IPS-NIHi7 (cell line): ENCODE measurements around the gene PIEZO2.
"Not testable (repeated sequence)": the region's sequence is repeated elsewhere in the genome, so short reads cannot be mapped to it uniquely, and the experiment has no call there.

Experiments used
- DNase-seq: peaks from one replicate; pipeline ENCODE4 v3.0.0; 2012; ENCODE audit warnings: mixed read lengths; ENCODE audit errors: extremely low spot score

PIEZO2 gene

DNA sequence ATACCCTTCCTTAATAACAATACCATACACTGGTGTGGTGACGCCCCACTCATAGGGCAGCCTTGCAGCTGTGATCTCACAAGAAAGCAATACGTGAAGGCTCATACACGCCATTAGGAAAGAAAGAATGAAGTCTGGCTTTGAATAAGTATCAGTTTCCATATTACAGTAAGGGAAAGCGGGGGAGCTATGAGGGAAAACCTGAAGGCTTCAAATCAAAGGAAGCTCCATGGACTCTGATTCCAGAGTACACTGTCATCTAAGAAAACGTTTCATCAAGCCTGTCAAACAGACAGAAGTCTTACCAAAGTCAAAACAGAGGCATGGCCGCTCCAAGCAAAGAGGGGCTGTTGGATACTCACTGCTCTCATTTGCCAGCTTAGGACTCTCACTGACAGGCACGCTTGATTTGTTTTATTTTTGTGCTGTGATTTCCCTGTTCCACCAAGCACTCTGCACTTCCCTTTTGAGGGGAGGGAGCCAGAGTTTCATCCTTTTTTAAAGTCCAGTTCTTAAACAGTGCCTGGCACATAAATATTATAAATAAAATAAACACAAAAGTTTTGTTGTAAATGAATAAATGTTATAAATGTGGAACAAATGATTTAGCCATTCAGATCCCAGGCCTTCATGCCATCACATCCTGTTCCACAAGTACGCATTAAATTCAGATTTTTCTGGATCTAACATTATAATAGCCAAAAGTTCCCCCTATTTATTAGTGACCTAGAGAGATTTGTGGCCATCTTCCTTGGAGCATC lies 221.2 kb downstream of the PIEZO2 start:
- DNase-seq = no peak

DNA sequence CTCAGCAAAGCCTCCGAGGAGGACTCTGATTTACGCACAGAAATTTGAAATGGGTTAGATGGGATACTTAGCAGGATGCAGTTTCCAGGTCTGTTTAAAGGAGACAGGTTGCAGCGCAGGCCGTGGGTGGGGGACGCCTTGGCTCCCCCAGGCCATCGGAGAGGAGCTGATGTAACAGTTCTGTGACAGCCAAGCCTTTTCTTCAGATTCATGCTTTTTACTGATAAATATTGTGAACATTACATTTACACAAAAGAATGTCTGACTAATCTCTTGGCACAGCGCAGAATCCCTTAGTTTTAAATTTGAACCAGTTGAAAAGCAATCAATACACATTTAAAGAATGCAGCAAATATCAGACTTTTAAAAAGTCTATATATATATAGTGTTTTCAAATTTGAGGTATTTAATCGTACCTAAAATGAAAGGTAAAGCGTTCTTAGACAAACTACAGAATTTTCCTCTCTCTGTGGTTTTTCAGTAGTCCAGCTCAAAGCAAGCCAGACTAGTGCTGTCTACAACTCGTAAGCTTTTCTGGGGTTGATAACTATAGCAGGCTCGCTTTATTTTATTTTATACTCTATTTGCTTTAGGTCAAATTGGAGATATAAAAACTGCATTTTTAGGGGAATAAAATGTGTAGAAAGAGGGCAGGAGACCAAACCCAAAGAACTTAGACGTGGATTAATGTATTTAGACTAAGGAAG lies 221.9 kb downstream of the PIEZO2 start:
- DNase-seq = no peak

DNA sequence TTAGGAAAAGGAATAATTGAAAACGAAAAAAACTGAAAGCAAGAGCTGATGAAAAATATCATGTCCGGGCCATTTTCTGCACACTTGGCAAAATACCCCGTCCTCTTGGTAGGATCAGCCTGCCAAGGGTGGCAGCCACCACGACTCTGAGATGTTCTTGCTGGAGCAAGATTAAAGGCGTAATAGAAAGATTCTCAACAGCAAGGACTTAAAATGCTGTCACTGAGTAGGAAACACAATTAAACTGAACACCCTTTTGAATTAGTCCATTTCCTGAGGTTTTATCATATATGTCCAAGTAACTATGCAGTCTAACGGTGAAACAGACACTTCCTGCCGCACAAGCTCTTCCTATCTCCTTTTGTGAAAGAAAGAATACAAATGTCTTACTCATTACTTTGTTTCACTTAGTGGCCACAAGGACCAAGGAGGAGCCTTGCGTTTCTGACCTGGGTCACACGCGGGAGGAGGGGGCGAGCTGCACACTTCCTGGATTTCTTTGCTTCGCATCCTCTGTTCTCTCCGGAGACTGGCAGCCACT lies 222.7 kb downstream of the PIEZO2 start:
- no peak for DNase-seq

DNA sequence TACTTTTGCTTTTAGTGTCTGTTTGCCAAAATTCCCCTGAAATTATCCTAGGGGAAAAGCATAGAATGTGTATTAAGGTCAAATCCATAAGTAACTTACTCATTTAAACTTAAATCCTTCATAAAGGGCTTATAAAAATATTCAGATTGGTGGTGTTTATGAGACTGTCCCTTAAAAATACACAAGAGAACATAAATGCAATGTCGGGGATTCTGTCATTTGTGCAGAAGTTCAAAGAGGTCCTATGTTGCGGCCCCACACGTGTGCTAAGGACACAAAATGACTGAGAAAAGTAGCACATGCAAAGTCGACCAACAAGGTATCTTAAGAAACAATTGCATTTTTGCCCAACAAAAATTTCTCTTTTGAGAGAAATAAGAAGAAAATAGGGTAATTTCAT lies 225.1 kb downstream of the PIEZO2 start:
- DNase-seq = no peak

DNA sequence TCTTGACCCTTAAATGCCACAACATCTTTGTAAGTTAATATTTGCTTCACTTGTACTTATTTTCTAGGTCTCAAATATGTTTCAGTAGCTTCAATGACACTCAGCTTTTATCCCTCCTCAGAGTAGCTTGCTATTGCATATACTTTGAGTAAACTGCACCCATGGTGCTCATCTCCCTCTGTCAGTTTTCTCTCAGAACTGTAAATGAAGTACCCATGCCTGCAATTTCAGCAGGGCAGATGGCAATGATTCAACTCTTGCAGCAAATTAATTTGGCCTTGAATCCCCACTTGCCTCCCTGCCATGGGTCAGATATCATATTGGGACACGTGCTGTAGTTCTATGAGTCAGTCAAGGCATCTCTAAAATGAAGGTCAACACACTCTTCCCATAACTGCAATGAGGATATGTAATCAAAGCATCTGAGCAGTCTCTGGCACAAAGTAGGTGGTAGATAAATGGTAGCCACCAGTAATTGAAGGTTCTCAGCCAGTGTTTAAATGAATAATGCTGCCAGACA lies 225.8 kb downstream of the PIEZO2 start:
- DNase-seq = no peak

DNA sequence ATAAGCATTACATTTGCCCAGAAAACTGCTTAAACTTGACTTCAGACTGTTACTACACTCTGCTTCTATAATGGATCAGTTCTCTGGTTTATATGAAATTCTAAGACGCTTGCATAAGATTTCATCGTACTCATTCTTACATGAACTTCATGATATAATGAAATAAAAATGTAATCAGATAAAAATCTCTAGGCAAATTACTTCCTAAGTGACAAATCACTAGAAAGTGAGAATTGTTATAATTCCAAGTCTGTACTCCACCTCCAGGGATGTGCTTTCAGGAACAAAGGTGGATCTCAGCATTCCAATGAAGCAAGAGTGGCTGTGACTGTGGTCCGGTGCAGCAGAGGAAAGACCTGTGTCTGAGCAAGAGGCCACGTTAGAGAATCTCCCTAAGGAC lies 226.2 kb downstream of the PIEZO2 start:
- no peak for DNase-seq

DNA sequence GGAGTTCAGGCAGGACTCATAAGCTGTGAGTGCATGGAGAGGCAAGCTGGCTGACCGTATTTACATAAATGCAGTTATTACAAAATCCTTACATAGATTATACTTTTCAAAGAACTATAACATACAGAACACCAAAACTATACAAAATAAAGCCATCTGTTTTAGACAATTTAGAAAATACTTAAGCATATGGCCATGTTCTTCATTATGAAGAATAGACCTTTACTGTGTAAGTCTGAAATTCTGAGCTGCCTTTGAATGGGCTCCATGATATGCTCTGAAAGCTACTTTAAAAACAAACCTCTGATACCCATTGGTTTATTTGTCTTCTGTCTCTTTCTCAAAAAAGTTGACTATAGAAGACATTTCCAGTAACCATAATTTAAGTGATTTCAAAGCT lies 226.7 kb downstream of the PIEZO2 start:
- DNase-seq = not testable (repeated sequence)

DNA sequence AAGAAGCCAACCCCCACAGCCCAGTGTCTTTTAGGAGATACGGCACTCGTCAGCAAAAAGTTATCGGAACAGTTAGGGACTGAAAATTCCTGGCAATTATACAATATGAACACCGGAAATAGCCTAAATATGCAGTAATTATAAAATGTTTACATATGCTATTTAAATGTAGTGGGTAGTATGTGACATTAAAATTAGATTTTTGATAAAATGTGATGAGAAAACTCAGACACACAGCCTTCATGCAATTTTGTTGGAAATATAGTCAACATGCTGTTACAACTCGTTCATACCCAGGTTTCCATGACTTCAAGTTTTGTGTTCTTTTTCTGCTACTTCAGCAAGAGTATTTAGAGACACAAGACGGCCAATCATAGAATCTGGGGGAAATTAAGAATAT lies 229.1 kb downstream of the PIEZO2 start:
- DNase-seq = not testable (repeated sequence)

DNA sequence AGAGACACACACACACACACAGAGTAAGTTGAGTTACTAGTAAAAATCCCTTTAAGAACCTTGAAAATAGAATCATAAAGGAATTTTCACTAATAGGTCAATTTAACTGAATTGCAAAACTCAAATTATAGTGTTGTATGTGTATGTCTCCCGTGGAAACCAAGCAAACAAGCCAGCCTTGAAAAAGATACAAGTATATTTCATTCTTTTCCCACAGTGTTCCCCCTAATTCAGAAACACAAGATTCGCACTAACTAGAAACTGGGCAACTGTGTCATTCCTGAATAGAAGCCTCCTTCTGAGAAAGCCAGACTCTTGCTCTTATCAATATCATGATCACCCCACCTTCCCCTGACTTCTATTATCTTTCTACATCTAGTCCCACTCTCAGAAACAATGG lies 229.5 kb downstream of the PIEZO2 start:
- no peak for DNase-seq

DNA sequence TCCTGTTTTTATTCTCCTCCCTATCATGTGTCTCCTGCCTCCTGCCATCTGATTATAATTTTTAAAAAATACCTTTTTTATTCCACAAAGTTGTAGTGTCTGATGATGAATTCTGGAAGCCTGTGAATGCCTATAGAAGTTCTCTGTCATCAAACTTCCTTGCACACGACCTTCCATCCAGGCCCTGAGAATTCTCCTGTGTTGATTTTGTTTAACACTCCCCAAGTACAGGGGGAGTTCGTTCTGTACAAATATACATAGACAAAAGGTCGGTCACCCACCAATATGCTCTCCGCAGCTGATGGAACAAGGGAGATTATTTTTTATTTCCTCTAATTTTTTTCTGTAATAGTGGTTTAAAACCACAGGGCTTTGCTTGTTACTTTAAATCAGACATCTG lies 232.5 kb downstream of the PIEZO2 start:
- DNase-seq = no peak

DNA sequence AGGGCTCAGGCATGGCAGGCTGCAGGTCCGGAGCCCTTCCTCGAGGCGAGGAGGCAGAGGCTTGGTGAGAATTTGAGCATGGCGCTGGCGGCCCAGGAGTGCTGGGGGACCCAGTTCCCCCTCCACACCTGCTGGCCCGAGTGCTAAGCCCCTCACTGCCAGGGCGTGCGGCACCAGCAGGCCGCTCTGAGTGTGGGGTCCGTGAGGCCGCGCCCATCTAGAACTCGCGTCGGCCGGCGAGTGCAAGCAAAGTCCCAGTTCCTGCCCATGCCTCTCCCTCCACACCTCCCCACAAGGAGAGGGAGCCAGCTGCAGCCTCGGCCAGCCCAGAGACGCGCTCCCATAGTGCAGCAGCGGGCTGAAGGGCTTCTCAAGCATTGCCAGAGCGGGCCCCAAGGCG lies 233.0 kb downstream of the PIEZO2 start:
- no peak for DNase-seq

DNA sequence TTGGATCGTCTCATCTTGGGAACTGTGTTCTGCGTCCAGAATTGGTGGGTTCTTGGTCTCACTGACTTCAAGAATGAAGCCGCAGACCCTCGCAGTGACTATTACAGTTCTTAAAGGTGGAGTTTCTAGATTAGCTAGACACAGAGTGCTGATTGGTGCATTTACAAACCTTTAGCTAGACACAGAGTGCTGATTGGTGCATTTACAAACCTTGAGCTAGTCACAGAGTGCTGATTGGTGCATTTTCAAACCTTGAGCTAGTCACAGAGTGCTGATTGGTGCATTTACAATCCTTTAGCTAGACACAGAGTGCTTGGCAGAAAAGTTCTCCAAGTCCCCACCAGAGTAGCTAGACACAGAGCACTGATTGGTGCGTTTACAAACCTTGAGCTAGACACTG lies 233.6 kb downstream of the PIEZO2 start:
- not testable (repeated sequence) for DNase-seq

DNA sequence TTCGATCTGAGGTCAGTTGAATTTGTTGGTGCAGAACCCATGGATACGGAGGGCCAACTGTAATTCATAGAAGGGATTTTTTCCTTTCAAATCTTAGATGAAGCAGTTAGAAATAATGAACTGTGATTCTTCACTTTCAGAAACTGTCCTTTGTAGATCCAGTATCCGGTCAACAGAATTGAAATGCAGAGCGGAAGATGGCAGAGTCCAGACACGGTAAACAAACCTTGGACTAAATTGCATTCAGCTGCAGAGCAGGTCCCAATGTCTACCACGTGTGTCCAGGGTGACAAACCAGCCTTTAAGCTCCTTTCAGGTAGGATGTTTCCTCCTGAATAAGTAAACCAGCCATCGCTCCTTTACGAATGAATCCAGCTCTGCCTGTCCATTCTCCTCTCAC lies 234.8 kb downstream of the PIEZO2 start:
- DNase-seq = not testable (repeated sequence)

DNA sequence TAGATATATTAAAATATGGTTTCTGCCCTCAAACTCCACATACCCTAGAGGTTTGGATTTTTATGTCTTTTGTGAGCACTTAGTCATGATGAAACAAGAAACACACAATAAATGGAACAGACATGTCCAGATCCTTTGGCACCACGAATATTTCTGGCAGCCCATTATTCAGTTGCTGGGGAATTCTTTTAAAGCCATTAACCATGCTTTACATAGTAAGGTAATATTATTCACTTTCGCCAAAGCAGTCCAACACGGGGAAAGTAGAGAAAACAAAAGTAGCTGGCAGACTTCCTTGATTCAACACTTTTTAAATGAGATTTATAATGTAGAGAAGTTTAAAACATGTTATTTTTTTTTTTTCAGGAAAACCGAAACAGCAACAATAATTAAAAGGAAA lies 235.4 kb downstream of the PIEZO2 start:
- no peak for DNase-seq

DNA sequence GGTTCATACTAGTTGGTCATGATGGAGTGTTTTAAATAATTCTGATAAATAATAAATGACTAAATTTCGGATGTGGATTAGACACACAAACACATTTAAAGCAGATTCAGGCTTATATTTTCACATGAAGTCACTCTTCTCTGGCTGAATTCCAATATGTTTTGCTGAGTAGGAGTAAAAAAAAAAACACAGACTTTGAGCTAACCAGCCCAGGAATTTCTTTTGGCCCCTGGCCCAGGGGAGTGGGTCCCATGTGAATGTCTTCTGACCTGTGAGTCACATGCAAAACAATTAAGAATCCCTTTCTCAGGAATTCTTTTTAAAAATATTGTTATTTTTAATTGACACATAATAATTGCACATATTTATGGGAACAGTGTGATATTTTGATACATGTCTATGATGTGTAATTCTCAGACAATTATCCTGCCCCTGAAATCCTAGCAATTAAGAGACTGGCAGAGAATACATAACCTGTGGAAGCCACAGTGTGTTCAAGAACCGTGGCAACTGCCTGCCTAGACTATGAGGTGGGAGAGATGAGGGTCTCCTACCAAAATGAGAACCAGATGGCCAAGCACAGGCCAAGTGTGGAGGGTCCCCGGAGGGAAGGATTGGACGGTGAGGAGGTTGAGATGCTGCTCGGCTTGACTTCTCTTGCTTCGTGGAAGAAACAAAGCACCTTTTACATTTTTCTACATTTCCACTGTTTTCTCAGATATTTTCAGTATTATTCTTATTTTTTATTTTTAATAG lies 236.4 kb downstream of the PIEZO2 start:
- no peak for DNase-seq

DNA sequence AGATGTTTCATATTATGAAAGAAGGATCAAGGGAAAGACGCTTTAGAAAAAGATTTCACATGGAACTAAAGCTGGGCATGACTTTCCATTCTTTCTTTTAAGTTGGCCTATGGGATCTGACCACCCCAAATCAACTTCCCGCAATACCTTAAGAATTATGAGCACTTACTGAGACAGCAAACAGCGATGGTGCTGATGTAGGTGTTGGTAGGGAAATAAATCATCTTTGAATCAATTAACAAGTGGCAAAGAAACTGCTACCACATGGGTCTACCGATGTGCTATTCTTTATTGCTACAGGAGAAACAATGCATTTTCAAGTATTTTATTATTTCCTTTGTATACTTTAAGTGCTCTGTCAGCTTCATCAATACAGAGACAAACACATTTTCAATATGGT lies 239.6 kb downstream of the PIEZO2 start:
- DNase-seq = no peak

DNA sequence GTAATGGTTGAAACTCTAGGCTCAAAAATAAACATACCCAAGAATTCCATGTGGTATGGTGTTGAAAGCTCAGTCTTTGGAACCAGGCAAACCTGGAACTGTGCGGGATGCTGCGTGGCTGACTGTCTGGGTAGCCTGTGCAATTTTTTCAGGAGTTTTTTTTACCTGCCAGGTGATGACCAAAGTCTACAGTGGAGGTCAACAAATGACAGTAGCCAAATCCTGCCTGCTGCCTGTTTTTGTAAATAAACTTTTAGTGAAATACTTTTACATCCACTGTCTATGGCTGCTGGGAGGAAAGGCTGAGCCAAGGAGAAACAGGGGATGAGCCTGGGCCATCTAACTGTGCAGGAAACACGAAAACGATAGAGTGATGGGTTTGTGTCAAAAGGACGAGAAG lies 240.6 kb downstream of the PIEZO2 start:
- no peak for DNase-seq

DNA sequence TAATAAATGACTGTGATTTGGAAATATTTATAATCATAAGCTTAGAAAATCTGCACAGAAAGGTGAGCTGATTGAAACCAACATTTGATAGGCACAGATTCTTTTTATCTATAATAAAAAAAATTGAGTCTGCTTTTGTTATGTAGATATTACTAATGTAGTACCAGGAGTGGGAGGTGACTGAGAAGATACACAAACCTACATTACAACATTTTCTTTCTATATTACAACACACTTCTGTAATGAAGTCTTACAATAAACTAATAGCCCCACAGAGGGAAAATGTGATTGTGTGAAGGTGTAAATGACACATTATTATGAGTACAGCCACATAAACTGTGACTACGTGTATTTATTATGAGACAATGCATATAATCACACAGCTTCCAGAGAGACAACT lies 241.6 kb downstream of the PIEZO2 start:
- no peak for DNase-seq

DNA sequence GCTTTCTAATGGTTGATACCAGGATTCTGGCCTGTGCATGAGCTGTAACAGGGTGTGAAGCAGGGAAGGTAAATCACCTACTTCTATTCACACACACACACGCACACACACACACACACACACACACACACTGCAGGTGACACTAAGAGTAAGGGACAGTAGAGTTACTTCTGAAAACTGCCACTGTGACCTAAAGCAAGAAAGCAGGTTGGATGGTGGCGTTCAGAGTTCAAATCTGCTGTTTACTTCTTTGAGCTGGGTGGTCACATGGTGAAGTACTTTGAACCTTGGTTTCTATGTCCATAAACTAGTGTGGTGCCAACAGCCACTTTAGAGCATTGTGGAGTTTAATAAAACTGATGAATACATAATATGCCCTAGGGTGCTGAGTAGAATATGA lies 248.0 kb downstream of the PIEZO2 start:
- DNase-seq = no peak

DNA sequence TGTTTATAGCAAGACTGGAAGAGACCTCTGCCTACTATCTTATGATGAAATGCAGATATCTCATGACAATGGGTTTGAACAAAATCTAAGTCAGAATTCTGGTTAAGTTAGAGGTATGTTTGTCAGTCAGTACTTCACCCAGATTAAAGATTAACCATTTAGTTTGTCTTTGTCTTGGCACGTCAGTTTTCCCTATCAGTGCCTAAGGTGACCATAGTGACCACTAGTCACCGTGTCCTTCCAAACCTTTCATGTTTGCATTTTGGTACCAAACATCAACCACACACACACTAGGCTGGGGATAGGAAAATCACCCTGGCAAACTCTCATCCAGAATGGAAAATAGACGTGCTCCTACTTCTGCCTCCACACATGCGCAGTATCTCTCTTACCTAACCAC lies 248.9 kb downstream of the PIEZO2 start:
- DNase-seq = no peak

DNA sequence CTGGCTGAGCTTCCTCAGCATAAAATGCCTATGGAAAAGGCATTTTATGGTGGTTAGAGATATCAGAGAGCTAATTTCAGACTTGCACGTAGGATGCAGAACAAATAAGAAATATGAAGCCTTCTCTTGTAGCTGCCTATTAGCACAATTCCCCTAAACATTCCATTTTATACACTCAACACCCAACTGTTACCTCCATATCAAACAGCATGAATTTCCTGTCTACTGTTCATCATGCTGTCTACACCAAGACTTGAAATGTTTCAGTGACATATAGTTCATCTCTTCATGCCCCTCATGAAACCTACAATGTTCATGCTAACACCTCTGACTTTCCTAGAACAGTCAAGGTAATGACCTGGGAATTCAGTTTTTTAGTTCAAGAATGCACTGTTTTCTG lies 249.9 kb downstream of the PIEZO2 start:
- no peak for DNase-seq

DNA sequence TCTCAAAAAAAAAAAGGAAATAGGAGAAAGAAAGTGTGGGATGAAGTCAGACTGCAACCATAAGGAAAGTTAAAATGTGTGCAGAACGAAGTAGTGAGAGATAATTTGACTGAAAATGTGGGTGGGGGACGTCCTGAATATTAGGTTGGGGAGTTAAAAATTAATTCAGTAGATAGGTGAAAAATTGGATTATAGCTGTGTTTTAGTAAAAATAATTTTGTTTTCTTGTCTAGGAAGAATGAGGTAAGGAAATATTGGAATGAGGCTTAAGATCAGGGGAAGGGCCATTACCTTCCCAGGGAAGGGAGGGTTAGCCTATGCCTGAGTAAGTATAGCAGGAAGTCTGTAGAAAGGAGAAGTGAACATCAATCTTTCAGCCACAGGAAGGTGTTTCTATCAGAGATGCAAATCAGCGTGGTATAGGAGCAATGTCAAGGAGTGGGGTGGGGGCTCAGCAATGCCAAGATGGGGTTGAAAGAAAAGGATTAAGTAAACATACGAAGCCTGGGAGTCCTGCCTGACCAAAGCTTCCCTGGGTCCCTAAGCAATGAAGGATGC lies 250.9 kb downstream of the PIEZO2 start:
- no peak for DNase-seq
